Endothelial cell of umbilical vein (primary cell): ENCODE measurements around the gene ROCK2. TPM values are rescaled to one million over a fixed set of nuclear protein-coding genes. Genes with fewer than 3 reads are reported as not detected.

Experiments used
- BruUV-seq: library from RNA; stranded (reverse); fragments of 400-500 nt; replicated peaks from 2 replicates; lab custom pipeline; 2021; lab: Mats Ljungman, UMichigan
- CTCF ChIA-PET: fragments of 300-600, 350-600 bp; sonication (Branson Sonifier 250); formaldehyde crosslinking; loops from one replicate; lab custom pipeline; 2021; ENCODE audit warnings: antibody characterized with exemption, inconsistent platforms; lab: Charles Lee
- POLR2A ChIA-PET: fragments of 300-600, 350-600 bp; sonication (Branson Sonifier 250); formaldehyde crosslinking; loops from one replicate; lab custom pipeline; 2021; ENCODE audit warnings: antibody characterized with exemption, inconsistent platforms; lab: Charles Lee
- DNase-seq: peaks from one replicate; pipeline ENCODE4 v3.0.0-alpha.2; 2011; ENCODE audit warnings: low read depth, low spot score
- FAIRE-seq: peaks from 2 replicates; lab custom pipeline; 2011; peaks lifted over from hg19 to GRCh38; lab: Jason Lieb, UNC
- H2AFZ ChIP-seq: 2 replicates; pipeline ENCODE4 v1.6.0; 2012; ENCODE audit warnings: low read depth, low read length, control low read depth, inconsistent platforms
- H3K27ac ChIP-seq: 2 replicates; pipeline ENCODE4 v1.5.1; 2011; ENCODE audit warnings: low read depth, mild to moderate bottlenecking, control low read depth, low read length, moderate library complexity; ENCODE audit not compliant: insufficient read depth
- H3K27me3 ChIP-seq, 2 experiments: 2 replicates each; pipeline versions ENCODE4 v1.6.0 to v1.6.1; 2011; ENCODE audit warnings: low read length in 2 of 2, mixed read lengths in 1 of 2; ENCODE audit not compliant: control insufficient read depth in 2 of 2, insufficient read depth in 2 of 2
- H3K36me3 ChIP-seq, 2 experiments: 2 replicates in 1 of 2; 3 replicates in 1 of 2; pipeline ENCODE4 v1.5.1; 2011; ENCODE audit warnings: low read length in 2 of 2, mild to moderate bottlenecking in 1 of 2, moderate library complexity in 1 of 2; ENCODE audit not compliant: control insufficient read depth in 2 of 2, insufficient read depth in 2 of 2; ENCODE audit errors: extremely low read depth in 1 of 2
- H3K4me1 ChIP-seq: 3 replicates; pipeline ENCODE4 v1.5.1; 2011; ENCODE audit warnings: mild to moderate bottlenecking, low read length; ENCODE audit not compliant: control insufficient read depth, insufficient read depth; ENCODE audit errors: extremely low read depth
- H3K4me2 ChIP-seq: 2 replicates; pipeline ENCODE4 v1.6.1; 2011; ENCODE audit warnings: low read length, control low read depth, mixed read lengths; ENCODE audit not compliant: insufficient read depth
- H3K4me3 ChIP-seq, 3 experiments: fragments of 200-600 bp in 1 of 3; sonication (generic), shearing (Covaris generic) in 1 of 3; replicated peaks in 1 of 3; 2 replicates each; pipeline ENCODE4 v1.5.1; 2011 to 2016; ENCODE audit warnings: control low read depth in 3 of 3, low read length in 3 of 3, mild to moderate bottlenecking in 2 of 3, inconsistent platforms in 1 of 3, low read depth in 1 of 3, moderate library complexity in 1 of 3; ENCODE audit not compliant: insufficient read depth in 1 of 3
- H3K79me2 ChIP-seq: 2 replicates; pipeline ENCODE4 v1.6.0; 2012; ENCODE audit warnings: low read length, inconsistent platforms; ENCODE audit not compliant: control insufficient read depth, insufficient read depth
- H3K9ac ChIP-seq: replicated peaks from 2 replicates; pipeline ENCODE3; 2011; ENCODE audit warnings: low read length, control low read depth; ENCODE audit not compliant: insufficient read depth; ENCODE audit errors: extremely low read depth
- H3K9me1 ChIP-seq: replicated peaks from 3 replicates; pipeline ENCODE4 v1.6.0; 2011; ENCODE audit warnings: mild to moderate bottlenecking, low read length; ENCODE audit not compliant: control insufficient read depth, insufficient read depth; ENCODE audit errors: extremely low read depth
- H3K9me3 ChIP-seq: replicated peaks from 2 replicates; pipeline ENCODE4 v1.5.1; 2012; ENCODE audit warnings: low read length, inconsistent platforms; ENCODE audit not compliant: control insufficient read depth, insufficient read depth
- H4K20me1 ChIP-seq: replicated peaks from 2 replicates; pipeline ENCODE3; 2011; ENCODE audit warnings: mild to moderate bottlenecking, low read length; ENCODE audit not compliant: control insufficient read depth, insufficient read depth; ENCODE audit errors: extremely low read depth
- CTCF ChIP-seq, 2 donors: IDR thresholded peaks; 1 replicate in 1 of 2; 2 replicates in 1 of 2; pipeline ENCODE4 v1.5.1; 2011; ENCODE audit warnings: low read length in 2 of 2, mild to moderate bottlenecking in 2 of 2, moderate library complexity in 2 of 2, control low read depth in 1 of 2, inconsistent platforms in 1 of 2, low read depth in 1 of 2; ENCODE audit not compliant: insufficient read depth in 1 of 2; ENCODE audit errors: extremely low read depth in 1 of 2
- EZH2 ChIP-seq: IDR thresholded peaks from 2 replicates; pipeline ENCODE4 v1.6.1; 2012; ENCODE audit warnings: borderline replicate concordance, low read depth, mild to moderate bottlenecking, moderate library complexity, low read length, inconsistent platforms; ENCODE audit not compliant: severe bottlenecking
- FOS ChIP-seq: IDR thresholded peaks from 2 replicates; pipeline ENCODE4 v1.6.1; 2011; ENCODE audit warnings: mild to moderate bottlenecking, low read length, moderate library complexity, borderline replicate concordance; ENCODE audit not compliant: insufficient read depth
- GATA2 ChIP-seq: IDR thresholded peaks from 2 replicates; pipeline ENCODE4 v1.7.0; 2011; ENCODE audit warnings: low read depth, mild to moderate bottlenecking, moderate library complexity, mixed read lengths, low read length; ENCODE audit not compliant: insufficient read length, insufficient read depth
- JUN ChIP-seq: IDR thresholded peaks from 2 replicates; pipeline ENCODE4 v1.6.1; 2011; ENCODE audit warnings: borderline replicate concordance, low read depth; ENCODE audit not compliant: insufficient read length, insufficient read depth
- MAX ChIP-seq: IDR thresholded peaks from 2 replicates; pipeline ENCODE4 v1.6.1; 2011; ENCODE audit not compliant: insufficient read depth, insufficient read length
- MYC ChIP-seq: IDR thresholded peaks from one replicate; pipeline ENCODE4 v1.6.1; 2011; ENCODE audit warnings: mild to moderate bottlenecking, low read depth, low read length
- POLR2A ChIP-seq: IDR thresholded peaks from 2 replicates; pipeline ENCODE4 v1.6.1; 2012; ENCODE audit warnings: low read depth, mild to moderate bottlenecking, control low read depth, low read length
- POLR2AphosphoS5 ChIP-seq: IDR thresholded peaks from 2 replicates; pipeline ENCODE4 v1.6.1; 2012; ENCODE audit warnings: low read depth, mild to moderate bottlenecking, control low read depth, low read length, moderate library complexity; ENCODE audit not compliant: insufficient read depth
- dilution Hi-C: fragments of 300-500 bp; cut with MboI; formaldehyde crosslinking; loops from one replicate; pipeline ENCODE4 v1.15.0; 2019; ENCODE audit warnings: low sequenced_read_pairs; ENCODE audit not compliant: extremely low pct_ligation_motif_present
- intact Hi-C: fragments of 100-400 bp; cut with micrococcal nuclease; formaldehyde crosslinking; loops from one replicate; pipeline ENCODE4 v1.10.0; 2022
- polyA plus RNA-seq, 4 experiments: library from polyadenylated mRNA; depleted of rRNA in 3 of 4; stranded (reverse) in 3 of 4; unstranded in 1 of 4; fragments of >200 nt; gene quantifications; 2 replicates each; pipeline versions ENCODE4 v1.2.1 to v1.2.3, GENCODE V29; 2011 to 2012; ENCODE audit warnings: missing spikeins in 1 of 4
- total RNA-seq: library from RNA; stranded (reverse); gene quantifications from 2 replicates; pipeline ENCODE4 v1.2.3, GENCODE V29; 2021

Gene ROCK2
- total and polyA plus RNA-seq, 2 donors (not counting 3 experiments of a cell fraction or from before 2014, with no cell fraction given): 5.2 to 56.5 TPM

- Histone ChIP-seq H3K9me3 (no peaks in the 10 kb centered on the region), H2AFZ (no peak overlapping the region), H4K20me1 (peaks cover 2% of the 10 kb centered on the region), H3K27me3 (no peaks in the 10 kb centered on the region), H3K4me1 (peaks cover under 1% of the 10 kb centered on the region), H3K4me3 (no peak overlapping the region), H3K79me2 (peaks cover 33% of the 10 kb centered on the region), H3K9ac (no peak overlapping the region), H3K9me1 (no peaks in the 10 kb centered on the region), H3K27ac (no peak overlapping the region), H3K36me3 (peaks cover 0 to 2% of the 10 kb centered on the region in 2 experiments), H3K4me2 (no peak overlapping the region)
- POLR2A ChIA-PET: no interaction called here
- dilution Hi-C loops: no loop called here
- TF ChIP-seq MYC (no peak), POLR2AphosphoS5 (no peak), GATA2 (no peak), CTCF (IDR thresholded peaks at IDR 0.05; ENCODE audit: extremely low read depth in 1 of 2, insufficient read depth in 1 of 2, low read depth in 1 of 2, low read length in 2 of 2) (no peak), FOS (no peak), JUN (no peak), EZH2 (no peak), MAX (no peak), POLR2A (no peak)
- intact Hi-C loops: no loop called here
- no peak for DNase-seq
- CTCF ChIA-PET: no interaction called here
- FAIRE-seq: no peak
- BruUV-seq: no TSS peak
These were observed 88.3 kb downstream of the ROCK2 start for GRCh38 chr2:11256166-11256565.
